Adrenal gland (tissue), 5 donors: ENCODE measurements around the gene LRRC8C.

Experiments
- POLR2A ChIP-seq, 2 donors: fragments of 450-650 bp; IDR thresholded peaks; one replicate each; pipeline ENCODE4 v1.6.1; 2017; ENCODE audit warnings: antibody characterized with exemption in 2 of 2, mild to moderate bottlenecking in 2 of 2, moderate library complexity in 1 of 2
- TF ChIP-seq, protein P1 (sequence below), 6 experiments: fragments of 450-650 bp in 4 of 6; fragments of 200-600 bp in 2 of 6; sonication (generic) in 1 of 6; IDR thresholded peaks; 1 replicate in 5 of 6; 2 replicates in 1 of 6; pipeline versions ENCODE4 v1.5.1 to v1.8.0; 2016 to 2021; ENCODE audit warnings: antibody characterized with exemption in 6 of 6, mild to moderate bottlenecking in 2 of 6, moderate library complexity in 1 of 6
- donor health status: DM: no; HTN: no; CAD: no.

GRCh38 chr1:89584211-89584610, 48.7 kb upstream of the LRRC8C start:
- TF ChIP-seq, protein P1, sequence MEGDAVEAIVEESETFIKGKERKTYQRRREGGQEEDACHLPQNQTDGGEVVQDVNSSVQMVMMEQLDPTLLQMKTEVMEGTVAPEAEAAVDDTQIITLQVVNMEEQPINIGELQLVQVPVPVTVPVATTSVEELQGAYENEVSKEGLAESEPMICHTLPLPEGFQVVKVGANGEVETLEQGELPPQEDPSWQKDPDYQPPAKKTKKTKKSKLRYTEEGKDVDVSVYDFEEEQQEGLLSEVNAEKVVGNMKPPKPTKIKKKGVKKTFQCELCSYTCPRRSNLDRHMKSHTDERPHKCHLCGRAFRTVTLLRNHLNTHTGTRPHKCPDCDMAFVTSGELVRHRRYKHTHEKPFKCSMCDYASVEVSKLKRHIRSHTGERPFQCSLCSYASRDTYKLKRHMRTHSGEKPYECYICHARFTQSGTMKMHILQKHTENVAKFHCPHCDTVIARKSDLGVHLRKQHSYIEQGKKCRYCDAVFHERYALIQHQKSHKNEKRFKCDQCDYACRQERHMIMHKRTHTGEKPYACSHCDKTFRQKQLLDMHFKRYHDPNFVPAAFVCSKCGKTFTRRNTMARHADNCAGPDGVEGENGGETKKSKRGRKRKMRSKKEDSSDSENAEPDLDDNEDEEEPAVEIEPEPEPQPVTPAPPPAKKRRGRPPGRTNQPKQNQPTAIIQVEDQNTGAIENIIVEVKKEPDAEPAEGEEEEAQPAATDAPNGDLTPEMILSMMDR (IDR thresholded peaks at IDR 0.05): no peak
- TF ChIP-seq POLR2A (IDR thresholded peaks at IDR 0.05): no peak
